LNCAP (cell line): ENCODE results near the gene ANTKMT.

Experiments used
- TF ChIP-seq, protein P1 (sequence below): fragments of 450-650 bp; IDR thresholded peaks from 2 replicates; pipeline ENCODE4 v1.5.1; 2017; ENCODE audit warnings: mild to moderate bottlenecking

ANTKMT gene

DNA sequence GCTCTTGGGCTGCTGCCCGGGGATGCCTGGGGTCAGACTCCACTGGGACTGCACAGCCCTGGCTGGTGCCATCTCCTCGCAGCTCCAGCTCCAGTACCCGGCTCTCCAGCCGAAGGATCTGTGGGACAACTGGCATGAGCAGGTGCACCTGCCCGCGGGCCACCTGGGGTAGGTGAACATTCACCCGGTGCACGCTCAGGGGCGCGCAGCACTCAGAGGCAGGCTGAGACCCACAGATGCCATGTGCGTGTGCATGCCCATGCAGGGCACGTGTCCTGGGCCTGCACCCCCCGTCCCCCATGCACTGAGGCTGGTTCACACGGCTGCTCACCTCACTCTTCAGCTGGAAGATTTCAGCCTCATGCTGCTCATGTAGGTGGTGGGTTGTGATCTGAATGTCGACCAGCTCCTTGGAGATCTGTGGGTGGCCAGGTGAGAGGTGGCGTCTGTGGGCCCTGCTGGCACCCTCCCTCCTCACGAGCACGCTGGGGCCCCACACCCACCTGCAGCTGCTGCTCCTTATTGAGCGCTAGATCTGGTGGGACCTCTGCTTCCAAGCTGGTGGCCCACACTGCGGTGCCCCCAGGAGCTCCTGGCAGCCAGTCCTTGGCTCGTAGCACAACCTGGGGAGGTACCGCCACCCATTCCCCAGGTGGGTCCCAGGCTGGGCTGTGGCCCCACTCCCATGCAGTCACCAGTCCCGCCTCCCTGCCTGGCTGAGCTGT, 4.7 kb downstream of the ANTKMT start:
- TF ChIP-seq, protein P1, sequence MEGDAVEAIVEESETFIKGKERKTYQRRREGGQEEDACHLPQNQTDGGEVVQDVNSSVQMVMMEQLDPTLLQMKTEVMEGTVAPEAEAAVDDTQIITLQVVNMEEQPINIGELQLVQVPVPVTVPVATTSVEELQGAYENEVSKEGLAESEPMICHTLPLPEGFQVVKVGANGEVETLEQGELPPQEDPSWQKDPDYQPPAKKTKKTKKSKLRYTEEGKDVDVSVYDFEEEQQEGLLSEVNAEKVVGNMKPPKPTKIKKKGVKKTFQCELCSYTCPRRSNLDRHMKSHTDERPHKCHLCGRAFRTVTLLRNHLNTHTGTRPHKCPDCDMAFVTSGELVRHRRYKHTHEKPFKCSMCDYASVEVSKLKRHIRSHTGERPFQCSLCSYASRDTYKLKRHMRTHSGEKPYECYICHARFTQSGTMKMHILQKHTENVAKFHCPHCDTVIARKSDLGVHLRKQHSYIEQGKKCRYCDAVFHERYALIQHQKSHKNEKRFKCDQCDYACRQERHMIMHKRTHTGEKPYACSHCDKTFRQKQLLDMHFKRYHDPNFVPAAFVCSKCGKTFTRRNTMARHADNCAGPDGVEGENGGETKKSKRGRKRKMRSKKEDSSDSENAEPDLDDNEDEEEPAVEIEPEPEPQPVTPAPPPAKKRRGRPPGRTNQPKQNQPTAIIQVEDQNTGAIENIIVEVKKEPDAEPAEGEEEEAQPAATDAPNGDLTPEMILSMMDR: no peak

DNA sequence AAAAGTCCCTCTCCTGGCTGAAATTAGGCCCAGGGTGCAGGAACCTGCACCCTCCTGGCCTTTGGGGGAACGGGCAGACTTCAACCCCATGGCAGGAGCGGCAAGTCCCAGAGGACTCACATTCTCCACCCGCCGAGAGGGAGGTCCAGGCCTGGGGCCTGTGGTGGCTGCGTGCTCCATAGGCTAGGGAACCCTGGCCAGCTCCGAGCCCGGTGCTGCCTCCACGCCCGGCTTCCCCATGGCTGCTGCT, 5.2 kb downstream of the ANTKMT start:
- TF ChIP-seq, protein P1: no peak

- TF ChIP-seq, protein P1: no peak
These were observed 5.7 kb downstream of the ANTKMT start, which contains the start of the genes CCDC78 and HAGHL for GRCh38 chr16:726438-727290. CCDC78 (minus strand) TSS chr16:726443; CDS start chr16:726367, 76 bp downstream. HAGHL (plus strand) TSS chr16:727106; CDS start chr16:727510, 404 bp downstream.

GRCh38 chr16:727291-727977, 6.5 kb downstream of the ANTKMT start:
- TF ChIP-seq, protein P1: no peak

- TF ChIP-seq, protein P1: no peak
These were observed 7.4 kb downstream of the ANTKMT start for GRCh38 chr16:728131-728889.

DNA sequence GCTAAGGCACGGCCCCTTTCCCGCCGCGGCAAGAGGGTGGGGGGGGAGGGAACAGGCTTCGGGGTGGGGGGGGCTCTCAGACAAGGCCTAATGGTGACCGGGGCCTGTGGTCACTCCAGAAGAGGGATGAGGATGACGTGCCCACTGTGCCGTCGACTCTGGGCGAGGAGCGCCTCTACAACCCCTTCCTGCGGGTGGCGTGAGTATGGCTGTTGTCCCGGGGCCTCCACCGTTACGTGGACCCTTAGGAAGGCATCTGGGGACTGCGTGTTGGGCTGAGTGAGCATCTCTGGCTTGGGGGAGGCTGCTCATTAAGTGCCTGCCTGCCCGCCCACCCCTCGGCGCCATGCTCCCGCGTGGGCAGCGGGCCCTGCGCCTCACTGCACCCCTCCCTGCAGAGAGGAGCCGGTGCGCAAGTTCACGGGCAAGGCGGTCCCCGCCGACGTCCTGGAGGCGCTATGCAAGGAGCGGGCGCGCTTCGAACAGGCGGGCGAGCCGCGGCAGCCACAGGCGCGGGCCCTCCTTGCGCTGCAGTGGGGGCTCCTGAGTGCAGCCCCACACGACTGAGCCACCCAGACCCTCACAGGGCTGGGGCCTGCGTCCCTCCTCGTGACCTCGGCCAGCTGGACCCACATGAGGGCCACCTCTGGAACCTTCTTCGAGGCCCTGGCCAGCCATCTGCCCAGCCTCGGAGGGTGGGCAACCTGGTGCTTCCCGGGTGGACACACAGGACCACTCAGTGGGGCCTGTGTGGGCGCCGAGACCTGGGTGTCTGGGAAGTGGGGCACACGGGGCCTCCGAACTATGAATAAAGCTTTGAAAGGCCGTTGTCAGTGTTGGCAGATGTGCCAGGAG, 8.2 kb downstream of the ANTKMT start:
- TF ChIP-seq, protein P1: no peak
